B cell (primary cell): ENCODE data around the gene RFC4. TPM values are rescaled to one million over a fixed set of nuclear protein-coding genes. Genes with fewer than 3 reads are reported as not detected.

Experiments used
- ATAC-seq: fragments of 200-7000 bp; cut with Tn5 transposase; one replicate; pipeline ENCODE4 v1.10.0; 2021; ENCODE audit warnings: low read depth, mild to moderate bottlenecking, moderate number of reproducible peaks, moderate library complexity
- CTCF ChIA-PET: fragments of 350-600 bp; sonication (Branson Sonifier 250); formaldehyde crosslinking; loops from one replicate; lab custom pipeline; 2021; ENCODE audit warnings: antibody characterized with exemption, inconsistent platforms; lab: Charles Lee
- POLR2A ChIA-PET: fragments of 350-600 bp; sonication (Branson Sonifier 250); formaldehyde crosslinking; loops from one replicate; lab custom pipeline; 2021; ENCODE audit warnings: antibody characterized with exemption; lab: Charles Lee
- DNase-seq: peaks from one replicate; pipeline ENCODE4 v3.0.0; 2013
- H2AFZ ChIP-seq: 2 replicates; pipeline ENCODE4 v1.6.1; 2012; ENCODE audit warnings: mild to moderate bottlenecking, low read depth, low read length; ENCODE audit not compliant: insufficient read depth, poor library complexity, severe bottlenecking
- H3K27ac ChIP-seq, 2 donors: 1 replicate in 1 of 2; 2 replicates in 1 of 2; pipeline ENCODE4 v1.5.1; 2012 to 2013; ENCODE audit warnings: low read length in 2 of 2, mild to moderate bottlenecking in 2 of 2, moderate library complexity in 1 of 2
- H3K27me3 ChIP-seq, 4 experiments: fragments of 200-600 bp in 1 of 4; sonication (generic) in 1 of 4; replicated peaks in 1 of 4; 1 replicate in 2 of 4; 2 replicates in 2 of 4; pipeline versions ENCODE4 v1.6.1 to v1.7.0; 2013 to 2016; ENCODE audit warnings: low read length in 3 of 4, mild to moderate bottlenecking in 2 of 4, mixed read lengths in 1 of 4, moderate library complexity in 1 of 4; ENCODE audit not compliant: insufficient read depth in 4 of 4, control insufficient read depth in 3 of 4; ENCODE audit errors: control extremely low read depth in 1 of 4
- H3K36me3 ChIP-seq, 2 experiments: replicated peaks in 1 of 2; 1 replicate in 1 of 2; 2 replicates in 1 of 2; pipeline versions ENCODE4 v1.6.1 to v1.7.1; 2013; ENCODE audit warnings: low read length in 1 of 2; ENCODE audit not compliant: insufficient read depth in 2 of 2, control insufficient read depth in 1 of 2; ENCODE audit errors: control extremely low read depth in 1 of 2, extremely low read depth in 1 of 2
- H3K4me1 ChIP-seq, 2 donors: fragments of 200-600 bp in 1 of 2; sonication (generic) in 1 of 2; 1 replicate in 1 of 2; 2 replicates in 1 of 2; pipeline versions ENCODE4 v1.5.1 to v1.6.1; 2013 to 2017; ENCODE audit warnings: low read length in 2 of 2; ENCODE audit not compliant: control insufficient read depth in 2 of 2, insufficient read depth in 2 of 2
- H3K4me2 ChIP-seq: replicated peaks from 2 replicates; pipeline ENCODE3; 2012; ENCODE audit warnings: mild to moderate bottlenecking, low read depth, low read length; ENCODE audit not compliant: poor library complexity, severe bottlenecking
- H3K4me3 ChIP-seq, 5 experiments: fragments of 200-600 bp in 1 of 5; sonication (generic) in 1 of 5; 1 replicate in 3 of 5; 2 replicates in 2 of 5; pipeline versions ENCODE4 v1.5.1 to v1.7.0; 2011 to 2016; ENCODE audit warnings: low read length in 4 of 5, mild to moderate bottlenecking in 4 of 5, low read depth in 2 of 5, control low read depth in 1 of 5, moderate library complexity in 1 of 5; ENCODE audit not compliant: insufficient read depth in 1 of 5; ENCODE audit errors: control extremely low read depth in 1 of 5, extremely low read depth in 1 of 5
- H3K79me2 ChIP-seq: fragments of 200-600 bp; sonication (generic); one replicate; pipeline ENCODE4 v1.6.0; 2016; ENCODE audit warnings: low read length; ENCODE audit not compliant: control insufficient read depth, insufficient read depth
- H3K9ac ChIP-seq: fragments of 200-600 bp; sonication (generic); 2 replicates; pipeline ENCODE4 v1.6.1; 2017; ENCODE audit warnings: mild to moderate bottlenecking, low read length, moderate library complexity
- H3K9me3 ChIP-seq, 3 donors: one replicate each; pipeline versions ENCODE4 v1.6.1 to v1.7.1; 2013; ENCODE audit warnings: low read length in 2 of 3; ENCODE audit not compliant: control insufficient read depth in 2 of 3, insufficient read depth in 1 of 3; ENCODE audit errors: control extremely low read depth in 1 of 3
- H4K20me1 ChIP-seq: 2 replicates; pipeline ENCODE4 v1.6.0; 2012; ENCODE audit warnings: mild to moderate bottlenecking, low read length; ENCODE audit not compliant: insufficient read depth, control insufficient read depth, poor library complexity, severe bottlenecking
- H3K27ac Mint-ChIP-seq: one replicate; pipeline ENCODE4 v1.8.0; 2021; ENCODE audit warnings: mixed read lengths
- H3K27me3 Mint-ChIP-seq: one replicate; pipeline ENCODE4 v1.8.0; 2021; ENCODE audit warnings: mixed read lengths
- H3K4me1 Mint-ChIP-seq: one replicate; pipeline ENCODE4 v1.8.0; 2021; ENCODE audit warnings: mixed read lengths
- H3K4me3 Mint-ChIP-seq: one replicate; pipeline ENCODE4 v1.8.0; 2021; ENCODE audit warnings: mixed read lengths
- H3K9me3 Mint-ChIP-seq: one replicate; pipeline ENCODE4 v1.8.0; 2022; ENCODE audit warnings: mixed read lengths; ENCODE audit not compliant: insufficient read depth
- CTCF ChIP-seq: fragments of 200-600 bp; IDR thresholded peaks from one replicate; pipeline ENCODE4 v1.8.0; 2022; ENCODE audit warnings: antibody characterized with exemption, mild to moderate bottlenecking
- EZH2 ChIP-seq: IDR thresholded peaks from 2 replicates; pipeline ENCODE4 v1.6.1; 2012; ENCODE audit warnings: borderline replicate concordance, low read depth, mild to moderate bottlenecking, moderate library complexity, low read length; ENCODE audit not compliant: insufficient read depth, poor library complexity, severe bottlenecking
- WGBS: methylation state at CpG from one replicate; pipeline ENCODE4 v1.1.5; 2013; ENCODE audit warnings: missing lambda C conversion rate; ENCODE audit not compliant: insufficient coverage; 5-methylcytosine and 5-hydroxymethylcytosine counted together
- intact Hi-C: fragments of 100-400 bp; cut with micrococcal nuclease; formaldehyde crosslinking; loops from one replicate; pipeline ENCODE4 v1.10.0; 2022
- polyA plus RNA-seq: library from polyadenylated mRNA; depleted of rRNA; stranded (reverse); fragments of >200 nt; gene quantifications from 2 replicates; pipeline ENCODE4 v1.2.3, GENCODE V29; 2012
- total RNA-seq, 2 donors: library from RNA; stranded (reverse); fragments of 120-200 nt in 1 of 2; gene quantifications; 1 replicate in 1 of 2; 2 replicates in 1 of 2; pipeline versions ENCODE4 v1.2.3 to v1.2.4, GENCODE V29; 2013 to 2022

Gene RFC4
- total and polyA plus RNA-seq, 2 donors (not counting 1 experiment from before 2014, with no cell fraction given), result 17.8 to 20.5 TPM

DNA sequence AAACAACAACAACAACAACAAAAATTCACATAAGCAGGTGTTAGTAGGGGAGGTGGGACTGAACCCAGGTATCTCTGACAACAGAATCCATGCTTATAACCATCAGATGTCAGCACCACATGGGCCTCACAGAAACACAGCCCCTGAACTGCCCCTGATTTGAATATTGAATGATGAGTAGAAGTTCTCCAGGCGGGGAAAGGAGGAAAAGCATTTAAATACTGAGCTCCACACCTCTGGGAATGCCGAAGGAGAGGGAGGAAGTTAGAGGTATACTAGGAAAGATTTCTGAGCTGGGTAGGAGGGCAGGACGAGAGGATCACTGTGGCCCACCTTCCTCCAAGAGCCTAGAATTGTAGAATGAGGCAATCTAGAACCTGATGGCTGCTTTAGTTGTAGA lies 54.8 kb downstream of the RFC4 start:
- no peak overlapping the region for H3K4me3 ChIP-seq
- Mint-ChIP-seq H3K9me3 (no peaks in the 10 kb centered on the region), H3K27me3 (peaks cover 9% of the 10 kb centered on the region), H3K4me1 (peaks cover 5% of the 10 kb centered on the region), H3K27ac (no peak overlapping the region), H3K4me3 (no peak overlapping the region)
- H3K4me2 ChIP-seq, result no peak overlapping the region
- no peaks in the 10 kb centered on the region for H3K27me3 ChIP-seq
- H3K27ac ChIP-seq, result no peak overlapping the region
- H3K9ac ChIP-seq, result no peak overlapping the region
- no peaks in the 10 kb centered on the region for H3K79me2 ChIP-seq
- no peaks in the 10 kb centered on the region for H3K4me1 ChIP-seq
- no peak overlapping the region for H2AFZ ChIP-seq
- H3K36me3 ChIP-seq, result no peaks in the 10 kb centered on the region
- ATAC-seq, result no peak
- no peak for DNase-seq
- 86% methylated on average over 3 of the region's 3 CpGs for WGBS
- intact Hi-C loops, result no loop called here
- CTCF ChIA-PET, result interaction anchor here (2.9 kb wide), 1 partner anchor 136 kb away, joined by 15 read pairs; no protein-coding TSS in a partner anchor
- POLR2A ChIA-PET, result no interaction called here
- TF ChIP-seq CTCF (no peak), EZH2 (no peak)
- no peaks in the 10 kb centered on the region for H3K9me3 ChIP-seq
- H4K20me1 ChIP-seq, result no peaks in the 10 kb centered on the region

DNA sequence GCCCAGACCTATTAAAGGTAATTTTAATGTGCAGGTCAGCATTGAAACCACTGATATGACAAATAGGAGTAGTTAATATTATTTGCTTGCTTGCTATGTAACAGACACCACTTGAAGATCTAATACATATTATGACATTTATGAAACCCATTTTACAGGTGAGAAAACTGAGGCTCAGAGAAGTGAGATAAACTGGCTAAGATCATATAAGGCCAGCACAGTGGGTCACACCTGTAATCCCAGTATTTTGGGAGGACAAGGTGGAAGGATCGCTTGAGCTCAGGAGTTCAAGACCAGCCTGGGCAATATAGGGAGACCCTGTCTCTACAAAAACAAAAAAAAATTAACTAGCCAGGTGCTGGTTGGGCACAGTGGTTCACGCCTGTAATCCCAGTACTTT lies 56.0 kb downstream of the RFC4 start:
- no peaks in the 10 kb centered on the region for H3K4me1 ChIP-seq
- Mint-ChIP-seq H3K9me3 (no peaks in the 10 kb centered on the region), H3K4me1 (peaks cover 8% of the 10 kb centered on the region), H3K27ac (no peak overlapping the region), H3K4me3 (no peak overlapping the region), H3K27me3 (peaks cover 9% of the 10 kb centered on the region)
- H3K36me3 ChIP-seq, result no peaks in the 10 kb centered on the region
- ATAC-seq (no peak), DNase-seq (no peak)
- TF ChIP-seq CTCF (no peak), EZH2 (no peak)
- H2AFZ ChIP-seq, result no peak overlapping the region
- no peaks in the 10 kb centered on the region for H3K79me2 ChIP-seq
- no peak overlapping the region for H3K9ac ChIP-seq
- no peak overlapping the region for H3K4me3 ChIP-seq
- WGBS, result 100% methylated on average over 2 of the region's 2 CpGs
- H3K27me3 ChIP-seq, result no peaks in the 10 kb centered on the region
- intact Hi-C loops, result no loop called here
- CTCF ChIA-PET, result interaction anchor here (2.9 kb wide), 1 partner anchor 135 kb away, joined by 15 read pairs; no protein-coding TSS in a partner anchor
- H4K20me1 ChIP-seq, result no peaks in the 10 kb centered on the region
- no peaks in the 10 kb centered on the region for H3K9me3 ChIP-seq
- H3K4me2 ChIP-seq, result no peak overlapping the region
- H3K27ac ChIP-seq, result no peak overlapping the region
- POLR2A ChIA-PET, result interaction anchor here (1.1 kb wide), 1 partner anchor 34 kb away, joined by 3 read pairs; no protein-coding TSS in a partner anchor
